GM23338 (cell line): Measurements from ENCODE around the gene GRHL3. TPM values are rescaled to one million over a fixed set of nuclear protein-coding genes. Genes with fewer than 3 reads are reported as not detected.

Source experiments
- ATAC-seq: fragments of 200-7000 bp; cut with Tn5 transposase; 3 replicates; pipeline ENCODE4 v1.9.1; 2020
- DNase-seq: peaks from one replicate; pipeline ENCODE4 v3.0.0-alpha.2; 2015; ENCODE audit warnings: low spot score
- H2AFZ ChIP-seq: fragments of 200-600 bp; sonication (generic); 2 replicates; pipeline ENCODE4 v1.8.0; 2016; ENCODE audit warnings: antibody characterized with exemption, mild to moderate bottlenecking, moderate library complexity
- H3F3A ChIP-seq: fragments of 200-600 bp; sonication (generic); replicated peaks from 2 replicates; pipeline ENCODE4 v1.8.0; 2017; ENCODE audit warnings: antibody characterized with exemption, mixed run types, low read depth
- H3K27ac ChIP-seq: fragments of 200-600 bp; sonication (generic); 2 replicates; pipeline ENCODE4 v1.6.1; 2016; ENCODE audit warnings: low read depth
- H3K27me3 ChIP-seq: fragments of 200-600 bp; sonication (generic); 2 replicates; pipeline ENCODE4 v1.8.0; 2016; ENCODE audit warnings: mild to moderate bottlenecking, mixed run types, moderate library complexity; ENCODE audit not compliant: insufficient read depth
- H3K36me3 ChIP-seq: fragments of 200-600 bp; sonication (generic); 2 replicates; pipeline ENCODE4 v1.8.0; 2016; ENCODE audit warnings: mild to moderate bottlenecking; ENCODE audit not compliant: insufficient read depth
- H3K4me1 ChIP-seq: fragments of 200-600 bp; sonication (generic); 2 replicates; pipeline ENCODE4 v1.8.0; 2016; ENCODE audit warnings: mild to moderate bottlenecking, moderate library complexity; ENCODE audit not compliant: insufficient read depth
- H3K4me2 ChIP-seq: fragments of 200-600 bp; sonication (generic); 2 replicates; pipeline ENCODE4 v1.7.1; 2017; ENCODE audit warnings: mixed run types
- H3K4me3 ChIP-seq: fragments of 200-600 bp; sonication (generic); 2 replicates; pipeline ENCODE4 v1.6.1; 2016; ENCODE audit warnings: mixed run types
- H3K79me2 ChIP-seq: fragments of 200-600 bp; sonication (generic); replicated peaks from 2 replicates; pipeline ENCODE4 v1.8.0; 2017; ENCODE audit warnings: mild to moderate bottlenecking; ENCODE audit not compliant: insufficient read depth
- H3K9me2 ChIP-seq: fragments of 200-600 bp; sonication (generic); 2 replicates; pipeline ENCODE4 v1.8.0; 2017; ENCODE audit not compliant: insufficient read depth
- H4K20me1 ChIP-seq: fragments of 200-600 bp; sonication (generic); replicated peaks from 2 replicates; pipeline ENCODE4 v1.8.0; 2017; ENCODE audit warnings: mild to moderate bottlenecking; ENCODE audit not compliant: insufficient read depth
- H3K27ac Mint-ChIP-seq: 2 replicates; pipeline ENCODE4 v1.8.0; 2020; ENCODE audit warnings: inconsistent platforms, mild to moderate bottlenecking, moderate library complexity, mixed read lengths
- H3K27me3 Mint-ChIP-seq: 3 replicates; pipeline ENCODE4 v1.8.0; 2022; ENCODE audit warnings: low read depth, mild to moderate bottlenecking, moderate library complexity, mixed read lengths, inconsistent platforms; ENCODE audit not compliant: insufficient read depth, poor library complexity
- H3K36me3 Mint-ChIP-seq: 3 replicates; pipeline ENCODE4 v1.8.0; 2021; ENCODE audit warnings: low read depth, mild to moderate bottlenecking, inconsistent platforms, moderate library complexity, mixed read lengths
- H3K4me1 Mint-ChIP-seq: 3 replicates; pipeline ENCODE4 v1.8.0; 2020; ENCODE audit warnings: mild to moderate bottlenecking, inconsistent platforms, mixed read lengths
- H3K4me3 Mint-ChIP-seq: 3 replicates; pipeline ENCODE4 v1.8.0; 2021; ENCODE audit warnings: moderate library complexity, mild to moderate bottlenecking, inconsistent platforms, mixed read lengths
- H3K9me3 Mint-ChIP-seq: 3 replicates; pipeline ENCODE4 v1.8.0; 2020; ENCODE audit warnings: moderate library complexity, mild to moderate bottlenecking, inconsistent platforms, mixed read lengths
- CTCF ChIP-seq, 2 experiments: fragments of 200-600 bp in 1 of 2; sonication (generic) in 1 of 2; conservative IDR thresholded peaks; 2 replicates each; pipeline versions ENCODE4 v1.5.1 to v1.6.1; 2016 to 2017; ENCODE audit warnings: antibody characterized with exemption in 2 of 2, low read depth in 2 of 2, mild to moderate bottlenecking in 2 of 2, moderate library complexity in 1 of 2
- EZH2phosphoT487 ChIP-seq: fragments of 200-600 bp; sonication (generic); IDR thresholded peaks from one replicate; pipeline ENCODE4 v1.8.1; 2018; ENCODE audit warnings: antibody characterized with exemption; ENCODE audit not compliant: unreplicated experiment
- POLR2AphosphoS5 ChIP-seq: IDR thresholded peaks from 2 replicates; pipeline ENCODE4 v1.6.1; 2016; ENCODE audit warnings: antibody characterized with exemption, low read depth
- ZNF114 ChIP-seq: fragments of 250-450 bp; sonication (Bioruptor Pico); IDR thresholded peaks from 2 replicates; pipeline ENCODE4 v1.5.0; 2020; ENCODE audit warnings: mild to moderate bottlenecking, moderate library complexity
- polyA plus RNA-seq: library from polyadenylated mRNA; unstranded; fragments of >200 nt; fragmentation: Nextera tagmentation; extraction: Ambion mirVana; gene quantifications from 2 replicates; pipeline ENCODE4 v1.2.1, GENCODE V29; 2016
- total RNA-seq: library from RNA; depleted of rRNA; stranded (reverse); fragments of >200 nt; shearing (Covaris generic); gene quantifications from 2 replicates; pipeline ENCODE4 v1.2.3, GENCODE V29; 2014
- TF ChIP-seq, protein P1 (sequence below): fragments of 250-450 bp; sonication (Bioruptor Pico); IDR thresholded peaks from 2 replicates; pipeline ENCODE4 v1.5.0; 2020; ENCODE audit warnings: mild to moderate bottlenecking, moderate library complexity

GRHL3 gene
- total and polyA plus RNA-seq, 2 experiments from 2014 or later = 0.78 to 1.1 TPM

DNA sequence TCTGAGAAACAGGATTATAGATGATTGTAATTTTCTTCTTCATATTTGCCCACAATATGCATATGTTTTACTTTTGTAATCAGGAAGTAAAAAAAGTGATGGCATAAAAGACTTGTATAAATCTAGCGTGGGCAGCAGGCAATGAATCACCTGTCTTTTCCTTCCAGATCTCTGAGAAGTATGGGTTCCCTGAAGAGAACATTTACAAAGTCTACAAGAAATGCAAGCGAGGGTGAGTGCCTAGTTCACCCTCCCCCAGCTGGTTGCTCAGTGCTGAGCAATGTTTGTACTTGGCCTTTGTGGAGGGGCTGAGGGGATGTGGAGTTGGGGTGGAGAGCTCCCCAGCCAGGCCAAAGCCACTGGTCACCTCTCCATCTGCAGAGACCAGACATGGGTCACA lies 30.7 kb downstream of the GRHL3 start:
- no peak for DNase-seq
- H3K4me3 Mint-ChIP-seq = no peak overlapping the region
- H3K9me2 ChIP-seq = no peaks in the 10 kb centered on the region
- no peaks in the 10 kb centered on the region for H3K79me2 ChIP-seq
- H3K27me3 ChIP-seq = no peaks in the 10 kb centered on the region
- H3K36me3 Mint-ChIP-seq = no peaks in the 10 kb centered on the region
- no peak overlapping the region for H3K4me2 ChIP-seq
- no peaks in the 10 kb centered on the region for H3K4me1 ChIP-seq
- no peaks in the 10 kb centered on the region for H4K20me1 ChIP-seq
- H3K27ac ChIP-seq = no peak overlapping the region
- TF ChIP-seq CTCF (conservative IDR thresholded peaks at IDR 0.05; ENCODE audit: low read depth in 2 of 2) (no peak), ZNF114 (no peak), EZH2phosphoT487 (no peak), POLR2AphosphoS5 (no peak)
- TF ChIP-seq, protein P1, sequence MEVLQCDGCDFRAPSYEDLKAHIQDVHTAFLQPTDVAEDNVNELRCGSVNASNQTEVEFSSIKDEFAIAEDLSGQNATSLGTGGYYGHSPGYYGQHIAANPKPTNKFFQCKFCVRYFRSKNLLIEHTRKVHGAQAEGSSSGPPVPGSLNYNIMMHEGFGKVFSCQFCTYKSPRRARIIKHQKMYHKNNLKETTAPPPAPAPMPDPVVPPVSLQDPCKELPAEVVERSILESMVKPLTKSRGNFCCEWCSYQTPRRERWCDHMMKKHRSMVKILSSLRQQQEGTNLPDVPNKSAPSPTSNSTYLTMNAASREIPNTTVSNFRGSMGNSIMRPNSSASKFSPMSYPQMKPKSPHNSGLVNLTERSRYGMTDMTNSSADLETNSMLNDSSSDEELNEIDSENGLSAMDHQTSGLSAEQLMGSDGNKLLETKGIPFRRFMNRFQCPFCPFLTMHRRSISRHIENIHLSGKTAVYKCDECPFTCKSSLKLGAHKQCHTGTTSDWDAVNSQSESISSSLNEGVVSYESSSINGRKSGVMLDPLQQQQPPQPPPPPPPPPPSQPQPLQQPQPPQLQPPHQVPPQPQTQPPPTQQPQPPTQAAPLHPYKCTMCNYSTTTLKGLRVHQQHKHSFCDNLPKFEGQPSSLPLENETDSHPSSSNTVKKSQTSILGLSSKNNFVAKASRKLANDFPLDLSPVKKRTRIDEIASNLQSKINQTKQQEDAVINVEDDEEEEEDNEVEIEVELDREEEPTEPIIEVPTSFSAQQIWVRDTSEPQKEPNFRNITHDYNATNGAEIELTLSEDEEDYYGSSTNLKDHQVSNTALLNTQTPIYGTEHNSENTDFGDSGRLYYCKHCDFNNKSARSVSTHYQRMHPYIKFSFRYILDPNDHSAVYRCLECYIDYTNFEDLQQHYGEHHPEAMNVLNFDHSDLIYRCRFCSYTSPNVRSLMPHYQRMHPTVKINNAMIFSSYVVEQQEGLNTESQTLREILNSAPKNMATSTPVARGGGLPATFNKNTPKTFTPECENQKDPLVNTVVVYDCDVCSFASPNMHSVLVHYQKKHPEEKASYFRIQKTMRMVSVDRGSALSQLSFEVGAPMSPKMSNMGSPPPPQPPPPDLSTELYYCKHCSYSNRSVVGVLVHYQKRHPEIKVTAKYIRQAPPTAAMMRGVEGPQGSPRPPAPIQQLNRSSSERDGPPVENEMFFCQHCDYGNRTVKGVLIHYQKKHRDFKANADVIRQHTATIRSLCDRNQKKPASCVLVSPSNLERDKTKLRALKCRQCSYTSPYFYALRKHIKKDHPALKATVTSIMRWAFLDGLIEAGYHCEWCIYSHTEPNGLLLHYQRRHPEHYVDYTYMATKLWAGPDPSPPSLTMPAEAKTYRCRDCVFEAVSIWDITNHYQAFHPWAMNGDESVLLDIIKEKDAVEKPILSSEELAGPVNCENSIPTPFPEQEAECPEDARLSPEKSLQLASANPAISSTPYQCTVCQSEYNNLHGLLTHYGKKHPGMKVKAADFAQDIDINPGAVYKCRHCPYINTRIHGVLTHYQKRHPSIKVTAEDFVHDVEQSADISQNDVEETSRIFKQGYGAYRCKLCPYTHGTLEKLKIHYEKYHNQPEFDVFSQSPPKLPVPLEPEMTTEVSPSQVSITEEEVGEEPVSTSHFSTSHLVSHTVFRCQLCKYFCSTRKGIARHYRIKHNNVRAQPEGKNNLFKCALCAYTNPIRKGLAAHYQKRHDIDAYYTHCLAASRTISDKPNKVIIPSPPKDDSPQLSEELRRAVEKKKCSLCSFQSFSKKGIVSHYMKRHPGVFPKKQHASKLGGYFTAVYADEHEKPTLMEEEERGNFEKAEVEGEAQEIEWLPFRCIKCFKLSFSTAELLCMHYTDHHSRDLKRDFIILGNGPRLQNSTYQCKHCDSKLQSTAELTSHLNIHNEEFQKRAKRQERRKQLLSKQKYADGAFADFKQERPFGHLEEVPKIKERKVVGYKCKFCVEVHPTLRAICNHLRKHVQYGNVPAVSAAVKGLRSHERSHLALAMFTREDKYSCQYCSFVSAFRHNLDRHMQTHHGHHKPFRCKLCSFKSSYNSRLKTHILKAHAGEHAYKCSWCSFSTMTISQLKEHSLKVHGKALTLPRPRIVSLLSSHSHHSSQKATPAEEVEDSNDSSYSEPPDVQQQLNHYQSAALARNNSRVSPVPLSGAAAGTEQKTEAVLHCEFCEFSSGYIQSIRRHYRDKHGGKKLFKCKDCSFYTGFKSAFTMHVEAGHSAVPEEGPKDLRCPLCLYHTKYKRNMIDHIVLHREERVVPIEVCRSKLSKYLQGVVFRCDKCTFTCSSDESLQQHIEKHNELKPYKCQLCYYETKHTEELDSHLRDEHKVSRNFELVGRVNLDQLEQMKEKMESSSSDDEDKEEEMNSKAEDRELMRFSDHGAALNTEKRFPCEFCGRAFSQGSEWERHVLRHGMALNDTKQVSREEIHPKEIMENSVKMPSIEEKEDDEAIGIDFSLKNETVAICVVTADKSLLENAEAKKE (CRISPR knock-in tag) = no peak
- H3K9me3 Mint-ChIP-seq = no peaks in the 10 kb centered on the region
- no peak for ATAC-seq
- H3F3A ChIP-seq = no peaks in the 10 kb centered on the region
- H2AFZ ChIP-seq = no peak overlapping the region
- no peak overlapping the region for H3K4me3 ChIP-seq
- peaks cover 4% of the 10 kb centered on the region; the same call in 2 of the 3 replicates for H3K4me1 Mint-ChIP-seq
- H3K27ac Mint-ChIP-seq = no peak overlapping the region
- H3K27me3 Mint-ChIP-seq = peaks cover 13% of the 10 kb centered on the region
- no peaks in the 10 kb centered on the region for H3K36me3 ChIP-seq
